Esophagus muscularis mucosa (tissue), 3 donors: Measurements from ENCODE around the gene CDH1.

Source experiments
- CTCF ChIP-seq, 3 experiments: fragments of 200-600 bp in 2 of 3; fragments of 450-650 bp in 1 of 3; sonication (generic) in 2 of 3; IDR thresholded peaks; one replicate each; pipeline ENCODE4 v1.5.1; 2017 to 2019; ENCODE audit warnings: antibody characterized with exemption in 3 of 3, mild to moderate bottlenecking in 2 of 3, moderate library complexity in 1 of 3
- POLR2AphosphoS5 ChIP-seq, 2 donors: sonication (generic); formaldehyde crosslinking; IDR thresholded peaks; one replicate each; pipeline ENCODE4 v1.6.1; 2017; ENCODE audit warnings: antibody characterized with exemption in 2 of 2

GRCh38 chr16:68875871-68876270, 138.8 kb downstream of the CDH1 start:
- TF ChIP-seq CTCF (IDR thresholded peaks at IDR 0.05) (no peak), POLR2AphosphoS5 (IDR thresholded peaks at IDR 0.05) (no peak)
